GM23338 (cell line): Measurements from ENCODE around the gene TRMT44. TPM values are rescaled to one million over a fixed set of nuclear protein-coding genes. Genes with fewer than 3 reads are reported as not detected.
A peak's percentile ranks its signal among the peaks of the same experiment; 100 is the strongest.
"Not testable (repeated sequence)": the region's sequence is repeated elsewhere in the genome, so short reads cannot be mapped to it uniquely, and the experiment has no call there.

Source experiments
- ATAC-seq: fragments of 200-7000 bp; cut with Tn5 transposase; 3 replicates; pipeline ENCODE4 v1.9.1; 2020
- DNase-seq: peaks from one replicate; pipeline ENCODE4 v3.0.0-alpha.2; 2015; ENCODE audit warnings: low spot score
- H2AFZ ChIP-seq: fragments of 200-600 bp; sonication (generic); 2 replicates; pipeline ENCODE4 v1.8.0; 2016; ENCODE audit warnings: antibody characterized with exemption, mild to moderate bottlenecking, moderate library complexity
- H3F3A ChIP-seq: fragments of 200-600 bp; sonication (generic); replicated peaks from 2 replicates; pipeline ENCODE4 v1.8.0; 2017; ENCODE audit warnings: antibody characterized with exemption, mixed run types, low read depth
- H3K27ac ChIP-seq: fragments of 200-600 bp; sonication (generic); 2 replicates; pipeline ENCODE4 v1.6.1; 2016; ENCODE audit warnings: low read depth
- H3K27me3 ChIP-seq: fragments of 200-600 bp; sonication (generic); 2 replicates; pipeline ENCODE4 v1.8.0; 2016; ENCODE audit warnings: mild to moderate bottlenecking, mixed run types, moderate library complexity; ENCODE audit not compliant: insufficient read depth
- H3K36me3 ChIP-seq: fragments of 200-600 bp; sonication (generic); 2 replicates; pipeline ENCODE4 v1.8.0; 2016; ENCODE audit warnings: mild to moderate bottlenecking; ENCODE audit not compliant: insufficient read depth
- H3K4me1 ChIP-seq: fragments of 200-600 bp; sonication (generic); 2 replicates; pipeline ENCODE4 v1.8.0; 2016; ENCODE audit warnings: mild to moderate bottlenecking, moderate library complexity; ENCODE audit not compliant: insufficient read depth
- H3K4me2 ChIP-seq: fragments of 200-600 bp; sonication (generic); 2 replicates; pipeline ENCODE4 v1.7.1; 2017; ENCODE audit warnings: mixed run types
- H3K4me3 ChIP-seq: fragments of 200-600 bp; sonication (generic); 2 replicates; pipeline ENCODE4 v1.6.1; 2016; ENCODE audit warnings: mixed run types
- H3K79me2 ChIP-seq: fragments of 200-600 bp; sonication (generic); replicated peaks from 2 replicates; pipeline ENCODE4 v1.8.0; 2017; ENCODE audit warnings: mild to moderate bottlenecking; ENCODE audit not compliant: insufficient read depth
- H3K9me2 ChIP-seq: fragments of 200-600 bp; sonication (generic); 2 replicates; pipeline ENCODE4 v1.8.0; 2017; ENCODE audit not compliant: insufficient read depth
- H4K20me1 ChIP-seq: fragments of 200-600 bp; sonication (generic); replicated peaks from 2 replicates; pipeline ENCODE4 v1.8.0; 2017; ENCODE audit warnings: mild to moderate bottlenecking; ENCODE audit not compliant: insufficient read depth
- H3K27ac Mint-ChIP-seq: 2 replicates; pipeline ENCODE4 v1.8.0; 2020; ENCODE audit warnings: inconsistent platforms, mild to moderate bottlenecking, moderate library complexity, mixed read lengths
- H3K27me3 Mint-ChIP-seq: 3 replicates; pipeline ENCODE4 v1.8.0; 2022; ENCODE audit warnings: low read depth, mild to moderate bottlenecking, moderate library complexity, mixed read lengths, inconsistent platforms; ENCODE audit not compliant: insufficient read depth, poor library complexity
- H3K36me3 Mint-ChIP-seq: 3 replicates; pipeline ENCODE4 v1.8.0; 2021; ENCODE audit warnings: low read depth, mild to moderate bottlenecking, inconsistent platforms, moderate library complexity, mixed read lengths
- H3K4me1 Mint-ChIP-seq: 3 replicates; pipeline ENCODE4 v1.8.0; 2020; ENCODE audit warnings: mild to moderate bottlenecking, inconsistent platforms, mixed read lengths
- H3K4me3 Mint-ChIP-seq: 3 replicates; pipeline ENCODE4 v1.8.0; 2021; ENCODE audit warnings: moderate library complexity, mild to moderate bottlenecking, inconsistent platforms, mixed read lengths
- H3K9me3 Mint-ChIP-seq: 3 replicates; pipeline ENCODE4 v1.8.0; 2020; ENCODE audit warnings: moderate library complexity, mild to moderate bottlenecking, inconsistent platforms, mixed read lengths
- CTCF ChIP-seq, 2 experiments: fragments of 200-600 bp in 1 of 2; sonication (generic) in 1 of 2; conservative IDR thresholded peaks; 2 replicates each; pipeline versions ENCODE4 v1.5.1 to v1.6.1; 2016 to 2017; ENCODE audit warnings: antibody characterized with exemption in 2 of 2, low read depth in 2 of 2, mild to moderate bottlenecking in 2 of 2, moderate library complexity in 1 of 2
- EZH2 ChIP-seq: fragments of 200-600 bp; sonication (generic); IDR thresholded peaks from one replicate; pipeline ENCODE4 v1.8.0; 2017; ENCODE audit warnings: antibody characterized with exemption, mild to moderate bottlenecking, low read depth; ENCODE audit not compliant: unreplicated experiment
- JUNB ChIP-seq: IDR thresholded peaks from one replicate; pipeline ENCODE4 v1.6.1; 2016; ENCODE audit warnings: antibody characterized with exemption; ENCODE audit not compliant: unreplicated experiment
- POLR2AphosphoS5 ChIP-seq: IDR thresholded peaks from 2 replicates; pipeline ENCODE4 v1.6.1; 2016; ENCODE audit warnings: antibody characterized with exemption, low read depth
- ZNF114 ChIP-seq: fragments of 250-450 bp; sonication (Bioruptor Pico); IDR thresholded peaks from 2 replicates; pipeline ENCODE4 v1.5.0; 2020; ENCODE audit warnings: mild to moderate bottlenecking, moderate library complexity
- polyA plus RNA-seq: library from polyadenylated mRNA; unstranded; fragments of >200 nt; fragmentation: Nextera tagmentation; extraction: Ambion mirVana; gene quantifications from 2 replicates; pipeline ENCODE4 v1.2.1, GENCODE V29; 2016
- total RNA-seq: library from RNA; depleted of rRNA; stranded (reverse); fragments of >200 nt; shearing (Covaris generic); gene quantifications from 2 replicates; pipeline ENCODE4 v1.2.3, GENCODE V29; 2014
- TF ChIP-seq, protein P1 (sequence below): IDR thresholded peaks from 2 replicates; pipeline ENCODE4 v1.6.1; 2016; ENCODE audit warnings: antibody characterized with exemption

The TRMT44 gene
- total and polyA plus RNA-seq, 2 experiments from 2014 or later: 10.3 to 49.8 TPM

DNA sequence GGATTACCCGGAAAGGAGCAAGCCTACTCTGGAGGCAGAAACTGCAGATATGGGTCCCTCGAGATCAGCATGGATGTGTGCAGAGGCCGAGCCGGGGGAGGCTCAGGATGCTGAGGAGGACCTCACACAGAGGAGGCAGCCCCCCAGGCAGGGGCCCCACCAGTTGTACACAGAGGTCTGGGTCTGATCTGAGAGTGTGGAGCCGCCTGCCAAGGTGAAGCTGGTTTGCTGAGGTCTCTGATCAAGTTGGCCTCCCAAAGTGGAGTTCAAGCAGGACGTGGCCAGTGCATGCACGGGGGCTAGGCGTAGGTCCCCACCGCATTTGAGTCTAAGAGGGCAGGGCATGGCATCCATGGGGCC lies 35.1 kb upstream of the TRMT44 start:
- H3K27ac Mint-ChIP-seq: no peak overlapping the region
- Histone ChIP-seq H4K20me1 (no peaks in the 10 kb centered on the region), H3K27ac (no peak overlapping the region), H3K36me3 (no peaks in the 10 kb centered on the region), H3K9me2 (no peaks in the 10 kb centered on the region), H2AFZ (no peak overlapping the region), H3K27me3 (no peaks in the 10 kb centered on the region), H3K79me2 (no peaks in the 10 kb centered on the region), H3F3A (no peaks in the 10 kb centered on the region), H3K4me2 (no peak overlapping the region), H3K4me3 (no peak overlapping the region), H3K4me1 (no peaks in the 10 kb centered on the region; the same call in 1 of the 2 replicates)
- no peak for DNase-seq
- no peak overlapping the region for H3K4me3 Mint-ChIP-seq
- peaks cover 18% of the 10 kb centered on the region for H3K9me3 Mint-ChIP-seq
- no peak for ATAC-seq
- peaks cover 29% of the 10 kb centered on the region for H3K36me3 Mint-ChIP-seq
- peaks cover 19% of the 10 kb centered on the region for H3K27me3 Mint-ChIP-seq
- no peak for TF ChIP-seq EZH2
- no peak for TF ChIP-seq ZNF114 (CRISPR knock-in tag)
- no peak for TF ChIP-seq POLR2AphosphoS5
- TF ChIP-seq JUNB: no peak
- no peak for TF ChIP-seq CTCF (conservative IDR thresholded peaks at IDR 0.05; ENCODE audit: low read depth in 2 of 2)
- TF ChIP-seq, protein P1, sequence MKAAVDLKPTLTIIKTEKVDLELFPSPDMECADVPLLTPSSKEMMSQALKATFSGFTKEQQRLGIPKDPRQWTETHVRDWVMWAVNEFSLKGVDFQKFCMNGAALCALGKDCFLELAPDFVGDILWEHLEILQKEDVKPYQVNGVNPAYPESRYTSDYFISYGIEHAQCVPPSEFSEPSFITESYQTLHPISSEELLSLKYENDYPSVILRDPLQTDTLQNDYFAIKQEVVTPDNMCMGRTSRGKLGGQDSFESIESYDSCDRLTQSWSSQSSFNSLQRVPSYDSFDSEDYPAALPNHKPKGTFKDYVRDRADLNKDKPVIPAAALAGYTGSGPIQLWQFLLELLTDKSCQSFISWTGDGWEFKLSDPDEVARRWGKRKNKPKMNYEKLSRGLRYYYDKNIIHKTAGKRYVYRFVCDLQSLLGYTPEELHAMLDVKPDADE: no peak
- H3K4me1 Mint-ChIP-seq: peaks cover 16% of the 10 kb centered on the region

DNA sequence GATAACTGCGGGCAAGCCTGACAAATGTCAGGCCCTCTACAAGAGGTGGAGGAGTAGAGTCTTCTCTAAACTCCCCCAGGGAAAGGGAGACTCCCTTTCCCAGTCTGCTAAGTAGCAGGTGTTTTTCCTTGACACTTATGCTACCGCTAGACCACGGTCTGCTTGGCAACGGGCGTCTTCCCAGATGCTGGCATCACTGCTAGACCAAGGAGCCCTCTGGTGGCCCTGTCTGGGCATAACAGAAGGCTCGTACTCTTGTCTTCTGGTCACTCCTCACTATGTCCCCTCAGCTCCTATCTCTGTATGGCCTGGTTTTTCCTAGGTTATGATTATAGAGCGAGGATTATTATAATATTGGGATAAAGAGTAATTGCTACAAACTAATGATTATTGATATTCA lies 33.7 kb upstream of the TRMT44 start:
- not testable (repeated sequence) for H3K79me2 ChIP-seq, H3K27ac Mint-ChIP-seq, H3K27ac ChIP-seq, DNase-seq, H3K27me3 ChIP-seq, H4K20me1 ChIP-seq, H2AFZ ChIP-seq, H3K4me2 ChIP-seq, H3K9me2 ChIP-seq, ATAC-seq, H3K36me3 ChIP-seq, H3K4me3 Mint-ChIP-seq, H3F3A ChIP-seq, H3K4me1 ChIP-seq, H3K4me3 ChIP-seq
- TF ChIP-seq CTCF (conservative IDR thresholded peaks at IDR 0.05; ENCODE audit: low read depth in 2 of 2): peak; percentile 52 to 70
- H3K36me3 Mint-ChIP-seq: peaks cover 24% of the 10 kb centered on the region
- peaks cover 15% of the 10 kb centered on the region for H3K27me3 Mint-ChIP-seq
- peaks cover 18% of the 10 kb centered on the region for H3K9me3 Mint-ChIP-seq
- H3K4me1 Mint-ChIP-seq: peaks cover 19% of the 10 kb centered on the region
